Measurements from ENCODE around the gene MEA1.

GRCh38 chr6:43035495-43036194 is 21.9 kb upstream of the MEA1 start:
- TF ChIP-seq MAX (IDR thresholded peaks at IDR 0.05) (no peak), REST (IDR thresholded peaks at IDR 0.05) (no peak), ATF3 (IDR thresholded peaks at IDR 0.05) (no peak), TAF1 (conservative IDR thresholded peaks at IDR 0.05) (no peak), CTCF (IDR thresholded peaks at IDR 0.05; ENCODE audit: low read depth, low read length, missing input control) (no peak), RXRA (IDR thresholded peaks at IDR 0.05) (no peak), RAD21 (IDR thresholded peaks at IDR 0.05) (no peak), ZBTB33 (IDR thresholded peaks at IDR 0.05) (no peak)
